ENCODE measurements around the gene ACTN2.

- TF ChIP-seq POLR2AphosphoS5 (IDR thresholded peaks at IDR 0.05; ENCODE audit: insufficient read depth, low read depth, low read length) (no peak), CTCF (IDR thresholded peaks at IDR 0.05; ENCODE audit: extremely low read depth in 1 of 2, insufficient read depth in 1 of 2, low read depth in 1 of 2, low read length in 2 of 2) (no peak), POLR2A (IDR thresholded peaks at IDR 0.05; ENCODE audit: low read depth, low read length) (no peak), MAX (IDR thresholded peaks at IDR 0.05; ENCODE audit: insufficient read depth, insufficient read length) (no peak), JUN (IDR thresholded peaks at IDR 0.05; ENCODE audit: borderline replicate concordance, insufficient read depth, insufficient read length, low read depth) (no peak), EZH2 (IDR thresholded peaks at IDR 0.05; ENCODE audit: borderline replicate concordance, low read depth, low read length, severe bottlenecking) (no peak), MYC (IDR thresholded peaks at IDR 0.05; ENCODE audit: low read depth, low read length) (no peak)
Measured at GRCh38 chr1:236689713-236690569, 3.6 kb downstream of the ACTN2 start.

All from endothelial cell of umbilical vein (primary cell).